Measurements from ENCODE around the gene ZNF319. TPM values are rescaled to one million over a fixed set of nuclear protein-coding genes. Genes with fewer than 3 reads are reported as not detected.

Gene ZNF319
- polyA plus RNA-seq, 1 donor = 5.8 TPM

GRCh38 chr16:58037365-58038057 is 37.0 kb upstream of the ZNF319 start:
- no peak for DNase-seq (ENCODE audit: low read depth)

- no peak for DNase-seq (ENCODE audit: low read depth)
Observed at GRCh38 chr16:58036943-58037342, 36.5 kb upstream of the ZNF319 start.

- DNase-seq (ENCODE audit: low read depth) = no peak
Observed at GRCh38 chr16:58035356-58036170, 35.1 kb upstream of the ZNF319 start.

GRCh38 chr16:58034774-58035173 is 34.3 kb upstream of the ZNF319 start:
- no peak for DNase-seq (ENCODE audit: low read depth)

GRCh38 chr16:58034128-58034685 is 33.7 kb upstream of the ZNF319 start:
- no peak for DNase-seq (ENCODE audit: low read depth)

GRCh38 chr16:58032710-58033293 is 32.3 kb upstream of the ZNF319 start:
- DNase-seq (ENCODE audit: low read depth) = no peak

- DNase-seq (ENCODE audit: low read depth) = no peak
Observed at GRCh38 chr16:58031016-58031800, 30.7 kb upstream of the ZNF319 start.

- DNase-seq (ENCODE audit: low read depth) = no peak
Observed at GRCh38 chr16:58030136-58030840, 29.8 kb upstream of the ZNF319 start.

- DNase-seq (ENCODE audit: low read depth) = no peak
Observed at GRCh38 chr16:58029410-58029809, 28.9 kb upstream of the ZNF319 start.

- DNase-seq (ENCODE audit: low read depth) = no peak
Observed at GRCh38 chr16:58028541-58029070, 28.1 kb upstream of the ZNF319 start.

GRCh38 chr16:58027916-58028455 is 27.5 kb upstream of the ZNF319 start:
- no peak for DNase-seq (ENCODE audit: low read depth)

- no peak for DNase-seq (ENCODE audit: low read depth)
Observed at GRCh38 chr16:58027161-58027915, 26.9 kb upstream of the ZNF319 start.

GRCh38 chr16:58026705-58027160 is 26.3 kb upstream of the ZNF319 start:
- no peak for DNase-seq (ENCODE audit: low read depth)

- no peak for DNase-seq (ENCODE audit: low read depth)
Observed at GRCh38 chr16:58026139-58026704, 25.8 kb upstream of the ZNF319 start.

GRCh38 chr16:58025351-58026138 is 25.1 kb upstream of the ZNF319 start, which contains the start of gene MMP15:
MMP15 (plus strand) TSS chr16:58025754; CDS start chr16:58026351, 597 bp downstream.
- DNase-seq (ENCODE audit: low read depth) = no peak

- DNase-seq (ENCODE audit: low read depth) = no peak
Observed at GRCh38 chr16:58024486-58025350, 24.2 kb upstream of the ZNF319 start.
